BLaER1 treated with 17β-estradiol and CSF1 and Interleukin-3, amounts not matched to agents 10 nM and 100 nM (cell line): ENCODE data around the gene PHF19.

Source experiments
- H3K27ac ChIP-seq, 11 experiments: shearing (Covaris generic); formaldehyde crosslinking; 2 replicates each; pipeline ENCODE4 v1.8.1; 2022
- H3K27me3 ChIP-seq, 11 experiments: shearing (Covaris generic); formaldehyde crosslinking; 2 replicates each; pipeline ENCODE4 v1.8.1; 2022
- H3K36me3 ChIP-seq, 11 experiments: shearing (Covaris generic); formaldehyde crosslinking; 2 replicates each; pipeline ENCODE4 v1.8.1; 2022
- H3K4me1 ChIP-seq, 10 experiments: shearing (Covaris generic); formaldehyde crosslinking; 2 replicates each; pipeline ENCODE4 v1.8.1; 2022
- H3K4me2 ChIP-seq, 11 experiments: shearing (Covaris generic); formaldehyde crosslinking; 2 replicates each; pipeline ENCODE4 v1.8.1; 2022
- H3K4me3 ChIP-seq, 10 experiments: shearing (Covaris generic); formaldehyde crosslinking; 2 replicates each; pipeline ENCODE4 v1.8.1; 2022
- H3K9ac ChIP-seq, 11 experiments: shearing (Covaris generic); formaldehyde crosslinking; 2 replicates each; pipeline ENCODE4 v1.8.1; 2022
- H3K9me3 ChIP-seq, 11 experiments: shearing (Covaris generic); formaldehyde crosslinking; replicated peaks in 1 of 11; 2 replicates each; pipeline ENCODE4 v1.8.1; 2022
- H4K20me1 ChIP-seq, 11 experiments: shearing (Covaris generic); formaldehyde crosslinking; 2 replicates each; pipeline ENCODE4 v1.8.1; 2022
- Cebpa-rat ChIP-seq, 11 experiments: shearing (Covaris generic); IDR thresholded peaks; 2 replicates each; pipeline ENCODE4 v1.8.1; 2022

PHF19 gene

DNA sequence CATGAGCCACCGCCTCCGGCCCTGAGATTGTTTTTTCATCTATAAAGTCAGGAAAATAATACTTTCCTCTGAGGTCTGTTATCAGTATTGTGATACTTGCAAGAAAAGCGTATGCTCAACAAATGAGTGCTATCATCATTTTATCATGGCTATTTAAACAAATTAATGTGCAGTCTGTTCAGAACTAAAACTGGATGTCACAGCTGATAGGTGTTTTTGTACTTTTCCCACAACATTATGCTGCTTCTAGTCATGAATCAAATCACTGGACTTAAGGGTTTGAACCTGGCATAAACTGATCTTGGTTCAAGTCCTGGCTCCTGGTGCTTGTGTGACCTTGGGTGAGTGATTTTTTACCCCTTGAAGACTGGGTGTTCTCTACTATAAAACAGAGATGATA is 21.4 kb upstream of the PHF19 start:
- H3K9me3 ChIP-seq: peaks cover 0 to 4% (median 0%) of the 10 kb centered on the region in 11 experiments; a peak in 2 of 22 replicates
- no peaks in the 10 kb centered on the region; a peak in 1 of 22 replicates for H3K27me3 ChIP-seq
- H3K27ac ChIP-seq: peak overlapping the region in 9 of 11 experiments; percentile 39 to 94 (median 79); a peak in 13 of 22 replicates
- H3K4me1 ChIP-seq: peaks cover 28 to 100% (median 91%) of the 10 kb centered on the region in 10 experiments
- peak overlapping the region in 8 of 11 experiments; percentile 74 to 89 (median 81); a peak in 12 of 22 replicates for H3K4me2 ChIP-seq
- H4K20me1 ChIP-seq: no peaks in the 10 kb centered on the region
- TF ChIP-seq Cebpa-rat (IDR thresholded peaks at IDR 0.05): no peak
- H3K4me3 ChIP-seq: no peak overlapping the region
- no peaks in the 10 kb centered on the region for H3K36me3 ChIP-seq
- peak overlapping the region in 3 of 11 experiments; percentile 0 to 32 (median 13); a peak in 1 of 22 replicates for H3K9ac ChIP-seq

DNA sequence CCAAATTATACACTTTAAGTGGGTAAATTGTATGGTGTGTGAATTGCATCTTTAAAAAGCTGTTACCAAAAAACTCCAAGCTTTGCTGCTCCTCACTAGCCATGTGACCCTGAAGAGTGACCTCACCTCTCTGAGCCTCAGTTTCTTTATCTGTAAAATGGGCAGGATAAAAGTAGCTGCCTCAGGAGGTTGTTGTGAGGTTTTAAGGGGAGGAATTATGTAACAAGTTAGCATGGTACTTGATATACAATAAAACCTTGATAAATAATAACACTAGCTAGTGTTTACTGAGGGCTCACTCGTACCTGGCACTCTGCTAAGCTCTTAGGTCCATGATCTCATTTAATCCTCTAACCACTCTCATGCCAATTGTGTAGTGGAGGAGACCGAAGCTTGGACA is 19.0 kb upstream of the PHF19 start:
- Histone ChIP-seq H3K4me1 (peaks cover 35 to 100% (median 92%) of the 10 kb centered on the region in 10 experiments), H3K27me3 (no peaks in the 10 kb centered on the region), H3K4me2 (peak overlapping the region in 5 of 11 experiments; percentile 1 to 89 (median 74); a peak in 8 of 22 replicates), H3K36me3 (no peaks in the 10 kb centered on the region), H4K20me1 (no peaks in the 10 kb centered on the region), H3K4me3 (no peak overlapping the region), H3K27ac (peak overlapping the region in 7 of 11 experiments; percentile 6 to 94 (median 89); a peak in 11 of 22 replicates), H3K9me3 (peaks cover 0 to 4% (median 0%) of the 10 kb centered on the region in 11 experiments; a peak in 2 of 22 replicates), H3K9ac (peak overlapping the region in 2 of 11 experiments; percentile 40 to 77; a peak in 3 of 22 replicates)
- TF ChIP-seq Cebpa-rat (IDR thresholded peaks at IDR 0.05): no peak

DNA sequence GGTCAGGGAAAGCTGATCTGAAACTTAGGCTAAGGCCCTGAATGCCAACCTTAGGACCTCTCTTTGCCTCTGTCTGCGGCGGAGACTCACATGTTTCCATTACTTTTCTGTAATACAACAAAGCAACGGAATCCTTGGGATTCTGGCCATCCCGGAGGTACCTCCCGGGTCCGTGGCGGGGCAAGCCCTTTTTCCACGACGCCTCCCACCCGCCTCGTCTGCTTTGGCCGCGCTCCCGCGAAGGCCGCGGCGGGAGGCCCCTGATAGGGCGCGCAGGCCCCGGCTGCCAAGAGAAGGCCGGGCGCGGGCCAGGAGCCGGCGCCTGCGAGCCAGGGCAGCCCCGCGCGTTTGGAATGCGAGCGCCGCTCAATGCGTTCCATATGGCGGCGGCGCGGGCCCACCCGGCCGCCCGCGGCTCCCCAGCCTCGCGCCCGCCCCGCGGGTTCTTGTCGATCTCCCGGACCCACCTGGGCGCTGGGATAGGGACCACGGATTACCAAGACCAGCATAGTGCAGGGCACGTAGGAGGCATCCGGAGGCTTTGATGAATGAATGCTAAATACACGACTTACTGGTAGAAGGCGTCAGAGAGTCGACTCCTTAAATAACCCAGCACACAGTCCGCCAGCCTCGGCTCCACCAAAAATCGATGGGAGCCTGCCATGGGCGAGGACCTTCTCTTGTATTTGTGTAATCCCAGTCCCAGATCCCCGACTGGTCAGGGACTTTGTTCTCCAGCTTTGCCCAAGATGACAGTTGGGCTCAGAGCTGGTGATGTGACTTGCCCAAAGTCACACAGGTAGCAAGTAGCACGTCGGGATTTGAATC is 17.5 kb upstream of the PHF19 start:
- H3K27ac ChIP-seq: peak overlapping the region in 8 of 11 experiments; percentile 52 to 94 (median 85); a peak in 15 of 22 replicates
- no peaks in the 10 kb centered on the region for H4K20me1 ChIP-seq
- TF ChIP-seq Cebpa-rat (IDR thresholded peaks at IDR 0.05): no peak
- H3K4me3 ChIP-seq: no peak overlapping the region
- H3K27me3 ChIP-seq: no peaks in the 10 kb centered on the region
- H3K4me2 ChIP-seq: peak overlapping the region in 10 of 11 experiments; percentile 10 to 94 (median 80); a peak in 16 of 22 replicates
- peaks cover 0 to 4% (median 0%) of the 10 kb centered on the region in 11 experiments; a peak in 2 of 22 replicates for H3K9me3 ChIP-seq
- H3K36me3 ChIP-seq: no peaks in the 10 kb centered on the region
- H3K9ac ChIP-seq: peak overlapping the region in 3 of 11 experiments; percentile 53 to 77 (median 64); a peak in 4 of 22 replicates
- H3K4me1 ChIP-seq: peaks cover 49 to 100% (median 95%) of the 10 kb centered on the region in 10 experiments

DNA sequence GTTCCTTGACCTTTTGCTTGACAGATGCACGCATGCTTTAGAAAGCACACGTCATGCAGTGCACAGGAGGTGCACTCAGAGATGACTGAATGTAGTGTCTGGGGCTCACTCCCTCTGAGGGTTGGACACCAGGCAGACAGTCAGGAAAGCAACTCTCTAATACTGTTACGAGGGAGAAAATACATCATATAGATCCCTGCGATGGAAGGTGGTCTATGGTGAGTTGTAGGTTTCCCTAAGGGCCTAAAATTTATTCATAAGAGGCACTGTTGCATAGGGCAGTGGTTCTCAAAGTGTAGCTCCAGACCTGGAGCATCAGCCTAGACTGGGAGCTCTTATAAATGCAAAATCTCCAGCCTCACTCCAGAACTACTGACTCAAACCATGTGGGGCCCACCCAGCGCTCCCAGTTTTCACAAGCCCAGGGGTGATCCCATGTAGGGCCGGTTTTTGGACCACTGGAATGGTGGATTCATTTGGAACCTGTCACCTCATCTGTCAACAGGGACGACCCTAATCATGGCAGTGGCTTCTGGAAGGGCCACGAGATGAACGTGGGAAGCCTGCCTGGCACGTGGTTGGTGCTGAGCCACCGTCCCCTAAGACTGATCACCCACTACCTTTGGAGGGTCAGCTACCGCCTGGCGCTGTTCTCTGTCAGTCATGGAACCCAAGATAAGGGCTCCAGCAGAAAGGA is 16.8 kb upstream of the PHF19 start:
- peak overlapping the region in 7 of 11 experiments; percentile 24 to 77 (median 53); a peak in 10 of 22 replicates for H3K9ac ChIP-seq
- peak overlapping the region in 9 of 11 experiments; percentile 52 to 94 (median 81); a peak in 17 of 22 replicates for H3K27ac ChIP-seq
- no peak for TF ChIP-seq Cebpa-rat (IDR thresholded peaks at IDR 0.05)
- no peak overlapping the region for H3K4me3 ChIP-seq
- H3K36me3 ChIP-seq: no peaks in the 10 kb centered on the region
- no peaks in the 10 kb centered on the region for H4K20me1 ChIP-seq
- H3K4me1 ChIP-seq: peaks cover 51 to 100% (median 96%) of the 10 kb centered on the region in 10 experiments
- H3K27me3 ChIP-seq: no peaks in the 10 kb centered on the region
- H3K4me2 ChIP-seq: peak overlapping the region in 10 of 11 experiments; percentile 49 to 94 (median 80); a peak in 20 of 22 replicates
- peaks cover 0 to 4% (median 0%) of the 10 kb centered on the region in 11 experiments; a peak in 2 of 22 replicates for H3K9me3 ChIP-seq

DNA sequence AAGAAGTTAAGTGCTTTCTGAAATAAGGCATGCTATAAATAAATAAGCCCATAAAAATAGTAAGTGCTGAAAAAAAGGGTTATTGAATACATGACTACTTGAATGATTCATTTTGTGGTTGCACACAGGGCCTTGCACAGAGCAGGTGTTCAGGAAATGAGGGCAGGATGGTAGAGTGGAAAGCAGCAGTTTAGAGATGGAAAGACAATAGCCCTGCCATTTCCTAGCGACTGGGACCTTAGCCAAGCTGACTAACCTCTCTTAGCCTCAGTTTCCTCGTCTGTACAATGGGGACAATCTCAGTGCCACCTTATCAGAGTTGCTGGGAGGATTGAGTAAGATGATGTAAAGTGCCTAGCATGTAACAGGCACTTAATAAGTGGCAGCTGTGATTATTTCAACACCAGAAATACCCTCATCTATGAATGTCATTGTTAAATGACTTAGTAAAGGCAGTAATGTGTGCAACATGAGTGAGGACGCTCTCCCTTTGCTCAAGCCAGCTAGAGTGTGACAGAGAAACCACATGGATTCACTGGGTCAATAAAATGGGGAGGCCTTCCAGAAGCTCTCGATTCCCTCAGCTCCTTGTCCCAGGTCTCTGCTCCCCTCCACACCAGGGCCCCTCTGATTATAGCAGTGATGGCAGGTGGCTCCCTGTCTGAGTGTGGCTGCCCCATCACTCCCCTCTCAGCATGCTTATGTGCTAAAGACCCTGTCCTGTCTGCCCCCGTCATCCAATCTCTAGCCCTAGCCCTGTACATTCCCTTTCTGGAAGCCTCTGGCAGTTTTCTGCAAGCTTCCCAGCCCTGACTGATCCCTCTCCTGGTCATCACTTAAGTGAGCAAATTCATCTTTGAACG is 16.0 kb upstream of the PHF19 start:
- Histone ChIP-seq H3K4me1 (peaks cover 49 to 100% (median 96%) of the 10 kb centered on the region in 10 experiments), H3K27me3 (no peaks in the 10 kb centered on the region), H4K20me1 (no peaks in the 10 kb centered on the region), H3K36me3 (no peaks in the 10 kb centered on the region), H3K9me3 (peaks cover 0 to 4% (median 0%) of the 10 kb centered on the region in 11 experiments; a peak in 2 of 22 replicates), H3K27ac (peak overlapping the region in 10 of 11 experiments; percentile 22 to 94 (median 78); a peak in 18 of 22 replicates), H3K4me2 (peak overlapping the region; percentile 49 to 94 (median 77)), H3K9ac (peak overlapping the region in 8 of 11 experiments; percentile 34 to 77 (median 69); a peak in 15 of 22 replicates), H3K4me3 (no peak overlapping the region)
- peak in 3 of 11 experiments; percentile 8 to 77 (median 22); a peak in 4 of 22 replicates for TF ChIP-seq Cebpa-rat (IDR thresholded peaks at IDR 0.05)

DNA sequence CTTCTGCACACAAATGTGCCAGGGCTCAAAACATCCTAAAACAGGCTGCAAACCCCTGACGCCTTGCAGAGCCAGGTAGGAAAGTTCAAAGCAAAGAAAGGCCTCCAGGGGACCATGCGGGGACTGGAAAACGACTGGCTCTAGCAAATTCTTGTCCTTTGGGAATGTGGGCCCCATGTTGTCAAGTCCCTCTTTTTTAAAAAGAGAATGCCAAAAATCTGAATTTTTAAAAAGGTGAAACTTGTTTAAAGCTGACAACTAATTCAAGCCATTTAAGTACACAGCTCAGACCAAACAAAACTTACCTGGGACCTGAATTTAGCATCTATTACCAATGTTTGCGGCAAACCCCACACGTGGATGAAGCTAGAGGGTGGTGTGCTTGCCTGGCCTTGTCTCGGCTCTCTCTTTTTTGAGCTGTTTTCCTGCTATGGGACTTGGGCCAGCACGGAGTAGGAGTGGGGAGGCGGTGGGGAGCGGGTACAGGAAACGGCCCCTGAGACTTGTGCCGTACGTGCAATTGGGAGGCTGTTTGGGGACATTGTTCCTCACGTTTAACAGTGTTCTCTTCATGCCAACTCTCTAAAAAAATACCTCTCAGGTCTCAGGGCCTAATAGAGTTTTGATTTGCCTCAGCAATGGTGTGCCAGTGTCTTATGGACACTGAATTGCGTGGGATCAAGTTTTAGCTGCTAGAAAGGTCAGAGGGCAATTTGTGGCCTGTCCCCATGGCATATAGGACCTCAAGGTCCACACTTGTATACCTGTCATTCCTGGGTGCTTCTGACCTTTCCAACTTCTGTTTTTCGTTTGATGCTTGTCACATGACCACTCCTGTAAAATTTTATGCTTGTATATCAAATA is 15.1 kb upstream of the PHF19 start:
- Histone ChIP-seq H3K27me3 (no peaks in the 10 kb centered on the region), H3K9me3 (peaks cover 0 to 4% (median 0%) of the 10 kb centered on the region in 11 experiments; a peak in 2 of 22 replicates), H3K36me3 (no peaks in the 10 kb centered on the region), H3K27ac (peak overlapping the region in 10 of 11 experiments; percentile 22 to 94 (median 78); a peak in 19 of 22 replicates), H3K4me1 (peaks cover 40 to 100% (median 96%) of the 10 kb centered on the region in 10 experiments), H3K4me2 (peak overlapping the region; percentile 49 to 94 (median 77)), H4K20me1 (no peaks in the 10 kb centered on the region), H3K9ac (peak overlapping the region in 9 of 11 experiments; percentile 41 to 77 (median 66); a peak in 17 of 22 replicates), H3K4me3 (no peak overlapping the region)
- no peak for TF ChIP-seq Cebpa-rat (IDR thresholded peaks at IDR 0.05)

DNA sequence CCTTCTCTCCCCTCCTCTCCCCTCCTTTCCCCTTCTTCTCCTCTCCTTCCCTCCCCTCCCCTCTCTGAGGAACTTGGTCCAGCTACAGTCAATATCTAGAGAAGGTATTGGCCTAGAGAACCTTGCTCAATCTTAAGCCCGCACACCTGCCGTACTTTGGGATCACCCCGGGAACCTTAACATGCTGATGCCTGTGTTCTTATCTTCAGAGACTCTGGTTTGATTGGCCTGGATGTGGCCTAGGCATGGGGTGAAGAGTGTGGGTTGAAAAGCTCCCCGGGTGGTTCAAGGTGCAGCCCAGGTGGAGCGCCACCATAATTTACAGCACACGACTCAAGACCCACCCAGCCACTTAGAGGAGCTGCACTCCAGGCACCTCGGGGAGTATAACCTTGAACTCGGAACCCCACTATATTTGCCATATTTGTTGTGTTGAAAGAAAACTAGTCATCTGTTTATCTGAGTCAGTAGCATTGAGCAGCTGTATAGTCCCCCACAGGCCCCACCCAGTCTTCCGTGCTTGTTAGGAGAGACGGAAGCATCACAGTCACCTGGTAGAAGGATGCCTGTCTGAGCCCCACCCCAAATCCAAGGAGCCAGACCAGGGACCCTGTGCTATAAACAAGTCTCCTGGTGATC is 14.4 kb upstream of the PHF19 start:
- Histone ChIP-seq H3K27me3 (no peaks in the 10 kb centered on the region), H3K4me2 (peak overlapping the region; percentile 49 to 94 (median 77); a peak in 21 of 22 replicates), H3K27ac (peak overlapping the region in 9 of 11 experiments; percentile 55 to 94 (median 81); a peak in 18 of 22 replicates), H3K9ac (peak overlapping the region in 9 of 11 experiments; percentile 41 to 77 (median 66); a peak in 17 of 22 replicates), H3K4me1 (peaks cover 35 to 100% (median 97%) of the 10 kb centered on the region in 10 experiments), H4K20me1 (no peaks in the 10 kb centered on the region), H3K36me3 (no peaks in the 10 kb centered on the region), H3K9me3 (peaks cover 0 to 4% (median 0%) of the 10 kb centered on the region in 11 experiments; a peak in 2 of 22 replicates), H3K4me3 (no peak overlapping the region; a peak in 1 of 20 replicates)
- TF ChIP-seq Cebpa-rat (IDR thresholded peaks at IDR 0.05): no peak
